NCI-H82 treated with DMSO at 0.1 percent for 48 hours (cell line): ENCODE data around the gene PROCR.
"Not testable (repeated sequence)": the region's sequence is repeated elsewhere in the genome, so short reads cannot be mapped to it uniquely, and the experiment has no call there.

Experiments used
- DNase-seq: peaks from one replicate; lab custom pipeline; 2025; ENCODE audit not compliant: unreplicated experiment; lab: John Stamatoyannopoulos, UW

The PROCR gene

GRCh38 chr20:35192118-35192872 is 20.4 kb downstream of the PROCR start:
- no peak for DNase-seq

GRCh38 chr20:35193031-35193791 is 21.3 kb downstream of the PROCR start:
- not testable (repeated sequence) for DNase-seq

GRCh38 chr20:35196313-35196712 is 24.4 kb downstream of the PROCR start:
- DNase-seq = no peak

GRCh38 chr20:35199740-35200139 is 27.9 kb downstream of the PROCR start:
- no peak for DNase-seq

- no peak for DNase-seq
Observed at GRCh38 chr20:35200267-35200666, 28.4 kb downstream of the PROCR start.

GRCh38 chr20:35201467-35201866 is 29.6 kb downstream of the PROCR start:
- not testable (repeated sequence) for DNase-seq

- DNase-seq = no peak
Observed at GRCh38 chr20:35206802-35207201, 34.9 kb downstream of the PROCR start.

GRCh38 chr20:35207950-35208611 is 36.2 kb downstream of the PROCR start:
- DNase-seq = peak; percentile 83

GRCh38 chr20:35215066-35215956 is 43.4 kb downstream of the PROCR start:
- no peak for DNase-seq

GRCh38 chr20:35216541-35216940 is 44.7 kb downstream of the PROCR start:
- DNase-seq = no peak

- DNase-seq = no peak
Observed at GRCh38 chr20:35223941-35224340, 52.1 kb downstream of the PROCR start.

- DNase-seq = no peak
Observed at GRCh38 chr20:35224536-35224935, 52.7 kb downstream of the PROCR start.

GRCh38 chr20:35225319-35226125 is 53.6 kb downstream of the PROCR start:
- DNase-seq = no peak

- DNase-seq = no peak
Observed at GRCh38 chr20:35226126-35226883, 54.4 kb downstream of the PROCR start, which contains the start of gene MMP24. Gene MMP24, plus strand, starts transcription at chr20:35226690. Its CDS starts 49 bp downstream, at chr20:35226739.
